Endothelial cell (in vitro differentiated cells): Measurements from ENCODE around the gene HMCN2. TPM values are rescaled to one million over a fixed set of nuclear protein-coding genes. Genes with fewer than 3 reads are reported as not detected.

Source experiments
- DNase-seq: peaks from one replicate; pipeline ENCODE4 v3.0.0; 2021; ENCODE audit warnings: low spot score
- H3K27ac Mint-ChIP-seq: one replicate; pipeline ENCODE4 v1.8.0; 2021; ENCODE audit warnings: mixed read lengths, inconsistent platforms; ENCODE audit not compliant: unreplicated experiment
- H3K27me3 Mint-ChIP-seq: one replicate; pipeline ENCODE4 v1.8.0; 2021; ENCODE audit warnings: mild to moderate bottlenecking, moderate library complexity, mixed read lengths, inconsistent platforms; ENCODE audit not compliant: unreplicated experiment
- H3K36me3 Mint-ChIP-seq: one replicate; pipeline ENCODE4 v1.8.0; 2021; ENCODE audit warnings: mild to moderate bottlenecking, low read depth, mixed read lengths, inconsistent platforms; ENCODE audit not compliant: unreplicated experiment
- H3K4me1 Mint-ChIP-seq: one replicate; pipeline ENCODE4 v1.8.0; 2021; ENCODE audit warnings: mild to moderate bottlenecking, mixed read lengths, inconsistent platforms; ENCODE audit not compliant: unreplicated experiment
- H3K4me3 Mint-ChIP-seq: one replicate; pipeline ENCODE4 v1.8.0; 2021; ENCODE audit warnings: mild to moderate bottlenecking, mixed read lengths, inconsistent platforms; ENCODE audit not compliant: unreplicated experiment
- H3K9me3 Mint-ChIP-seq: one replicate; pipeline ENCODE4 v1.8.0; 2021; ENCODE audit warnings: mixed read lengths, inconsistent platforms; ENCODE audit not compliant: unreplicated experiment
- CTCF ChIP-seq: fragments of 200-600 bp; sonication (generic); IDR thresholded peaks from one replicate; pipeline ENCODE4 v1.5.0; 2021; ENCODE audit warnings: antibody characterized with exemption; ENCODE audit not compliant: unreplicated experiment
- total RNA-seq: library from RNA; stranded (reverse); fragmentation: NEBNext Ultra II Directional; extraction: Animal tissue kit (Norgen Biotek cat#: 25700); gene quantifications from one replicate; pipeline ENCODE4 v1.2.1, GENCODE V29; 2021; ENCODE audit not compliant: unreplicated experiment

HMCN2 gene
- total RNA-seq, 1 donor from 2014 or later, result 29.6 TPM

GRCh38 chr9:130472184-130472705, 206.7 kb downstream of the HMCN2 start:
- no peak overlapping the region for H3K27ac Mint-ChIP-seq

GRCh38 chr9:130473009-130473408, 207.4 kb downstream of the HMCN2 start:
- Mint-ChIP-seq H3K4me3 (no peak overlapping the region), H3K9me3 (no peaks in the 10 kb centered on the region), H3K36me3 (no peaks in the 10 kb centered on the region), H3K4me1 (no peaks in the 10 kb centered on the region), H3K27ac (no peak overlapping the region), H3K27me3 (no peaks in the 10 kb centered on the region)
- no peak for DNase-seq
- TF ChIP-seq CTCF, result no peak

More at GRCh38 chr9:130472184-130472705, 206.7 kb downstream of the HMCN2 start:
- Mint-ChIP-seq H3K4me1 (no peaks in the 10 kb centered on the region), H3K4me3 (no peak overlapping the region), H3K36me3 (no peaks in the 10 kb centered on the region), H3K27me3 (no peaks in the 10 kb centered on the region), H3K9me3 (no peaks in the 10 kb centered on the region)
- DNase-seq, result no peak
- no peak for TF ChIP-seq CTCF

- no peak overlapping the region for H3K27ac Mint-ChIP-seq
- H3K9me3 Mint-ChIP-seq, result no peaks in the 10 kb centered on the region
- H3K4me1 Mint-ChIP-seq, result no peaks in the 10 kb centered on the region
- no peaks in the 10 kb centered on the region for H3K36me3 Mint-ChIP-seq
- no peak overlapping the region for H3K4me3 Mint-ChIP-seq
- H3K27me3 Mint-ChIP-seq, result no peaks in the 10 kb centered on the region
- DNase-seq, result no peak
- no peak for TF ChIP-seq CTCF
Observed at GRCh38 chr9:130473566-130473965, 208.0 kb downstream of the HMCN2 start.

- Mint-ChIP-seq H3K9me3 (no peaks in the 10 kb centered on the region), H3K27me3 (peaks cover 1% of the 10 kb centered on the region), H3K36me3 (no peaks in the 10 kb centered on the region), H3K4me3 (no peak overlapping the region), H3K4me1 (no peaks in the 10 kb centered on the region), H3K27ac (no peak overlapping the region)
- no peak for TF ChIP-seq CTCF
- DNase-seq, result no peak
Observed at GRCh38 chr9:130474106-130474505, 208.5 kb downstream of the HMCN2 start.

- no peaks in the 10 kb centered on the region for H3K9me3 Mint-ChIP-seq
- H3K4me1 Mint-ChIP-seq, result no peaks in the 10 kb centered on the region
- peaks cover 2% of the 10 kb centered on the region for H3K27me3 Mint-ChIP-seq
- H3K36me3 Mint-ChIP-seq, result no peaks in the 10 kb centered on the region
- H3K4me3 Mint-ChIP-seq, result no peak overlapping the region
- no peak overlapping the region for H3K27ac Mint-ChIP-seq
- no peak for TF ChIP-seq CTCF
- no peak for DNase-seq
Observed at GRCh38 chr9:130476151-130476730, 210.7 kb downstream of the HMCN2 start.
